IMR-90 (cell line): ENCODE data around the gene ARHGAP23. TPM values are rescaled to one million over a fixed set of nuclear protein-coding genes. Genes with fewer than 3 reads are reported as not detected.

ENCODE experiments used
- ATAC-seq: fragments of 200-7000 bp; cut with Tn5 transposase; 2 replicates; pipeline ENCODE4 v1.9.1; 2020; ENCODE audit warnings: low read depth, mild to moderate bottlenecking, moderate library complexity
- BruUV-seq: library from RNA; stranded (reverse); fragments of 400-500 nt; replicated peaks from 2 replicates; lab custom pipeline; 2021; lab: Mats Ljungman, UMichigan
- CTCF ChIA-PET: fragments of 300-600 bp; formaldehyde crosslinking; extraction: SDS; loops from one replicate; lab custom pipeline; 2021; ENCODE audit warnings: antibody characterized with exemption; lab: Yijun Ruan, JAX
- POLR2A ChIA-PET: fragments of 300-600 bp; sonication (Branson Sonifier 250); formaldehyde crosslinking; loops from one replicate; lab custom pipeline; 2022; ENCODE audit warnings: antibody characterized with exemption; ENCODE audit not compliant: unreplicated experiment; lab: Charles Lee
- DNase-seq: peaks from one replicate; pipeline ENCODE4 v3.0.0; 2013
- H2AFZ ChIP-seq: replicated peaks from 2 replicates; pipeline ENCODE3; 2013; ENCODE audit warnings: low read length, mild to moderate bottlenecking; ENCODE audit not compliant: poor library complexity
- H2AK5ac ChIP-seq: 2 replicates; pipeline ENCODE4 v1.6.1; 2013; ENCODE audit warnings: low read depth, low read length, inconsistent platforms
- H2AK9ac ChIP-seq: replicated peaks from 2 replicates; pipeline ENCODE3; 2013; ENCODE audit warnings: mild to moderate bottlenecking, low read depth, low read length, moderate library complexity; ENCODE audit not compliant: poor library complexity
- H2BK120ac ChIP-seq: 2 replicates; pipeline ENCODE4 v1.6.1; 2013; ENCODE audit warnings: low read depth, low read length, inconsistent platforms
- H2BK15ac ChIP-seq: 3 replicates; pipeline ENCODE4 v1.6.1; 2013; ENCODE audit warnings: low read depth, low read length, inconsistent platforms
- H2BK20ac ChIP-seq: 2 replicates; pipeline ENCODE4 v1.6.1; 2013; ENCODE audit warnings: low read depth, mild to moderate bottlenecking, inconsistent platforms, low read length, moderate library complexity
- H2BK5ac ChIP-seq: 2 replicates; pipeline ENCODE4 v1.6.1; 2013; ENCODE audit warnings: mild to moderate bottlenecking, low read depth, low read length, inconsistent platforms; ENCODE audit not compliant: poor library complexity, severe bottlenecking
- H3K14ac ChIP-seq: replicated peaks from 2 replicates; pipeline ENCODE4 v1.6.1; 2013; ENCODE audit warnings: low read depth, low read length, inconsistent platforms
- H3K18ac ChIP-seq: 2 replicates; pipeline ENCODE4 v1.6.1; 2013; ENCODE audit warnings: low read depth, low read length, control low read depth
- H3K23ac ChIP-seq: 2 replicates; pipeline ENCODE4 v1.6.1; 2013; ENCODE audit warnings: low read depth, low read length, inconsistent platforms
- H3K27ac ChIP-seq: 2 replicates; pipeline ENCODE4 v1.5.1; 2013; ENCODE audit warnings: mild to moderate bottlenecking, control low read depth, low read length; ENCODE audit not compliant: insufficient read depth
- H3K27me3 ChIP-seq: 2 replicates; pipeline ENCODE4 v1.6.1; 2013; ENCODE audit warnings: low read length; ENCODE audit not compliant: control insufficient read depth, insufficient read depth
- H3K36me3 ChIP-seq: 2 replicates; pipeline ENCODE4 v1.6.1; 2013; ENCODE audit warnings: low read length, mixed read lengths; ENCODE audit not compliant: control insufficient read depth, insufficient read depth
- H3K4ac ChIP-seq: 2 replicates; pipeline ENCODE4 v1.6.1; 2013; ENCODE audit warnings: low read depth, low read length, inconsistent platforms
- H3K4me1 ChIP-seq: 2 replicates; pipeline ENCODE4 v1.6.1; 2013; ENCODE audit warnings: low read length, mixed read lengths; ENCODE audit not compliant: control insufficient read depth, insufficient read depth
- H3K4me2 ChIP-seq: 2 replicates; pipeline ENCODE4 v1.6.1; 2013; ENCODE audit warnings: low read depth, mild to moderate bottlenecking, control low read depth, low read length, moderate library complexity
- H3K4me3 ChIP-seq: 2 replicates; pipeline ENCODE4 v1.5.1; 2013; ENCODE audit warnings: low read depth, mild to moderate bottlenecking, control low read depth, low read length, moderate library complexity; ENCODE audit not compliant: insufficient read depth
- H3K56ac ChIP-seq: 2 replicates; pipeline ENCODE4 v1.6.1; 2013; ENCODE audit warnings: low read length, inconsistent platforms; ENCODE audit not compliant: insufficient read depth; ENCODE audit errors: extremely low read depth
- H3K79me1 ChIP-seq, 2 experiments: 2 replicates each; pipeline ENCODE4 v1.6.1; 2013; ENCODE audit warnings: low read length in 2 of 2, inconsistent platforms in 1 of 2, low read depth in 1 of 2
- H3K9ac ChIP-seq: 2 replicates; pipeline ENCODE4 v1.6.1; 2013; ENCODE audit warnings: low read depth, low read length, control low read depth
- H3K9me1 ChIP-seq: 2 replicates; pipeline ENCODE4 v1.6.1; 2013; ENCODE audit warnings: low read length, inconsistent platforms; ENCODE audit not compliant: insufficient read depth
- H3K9me3 ChIP-seq: 2 replicates; pipeline ENCODE4 v1.6.1; 2013; ENCODE audit warnings: low read length; ENCODE audit not compliant: control insufficient read depth, insufficient read depth
- H4K20me1 ChIP-seq: 2 replicates; pipeline ENCODE4 v1.6.1; 2013; ENCODE audit warnings: low read length, inconsistent platforms; ENCODE audit not compliant: insufficient read depth
- H4K5ac ChIP-seq: 2 replicates; pipeline ENCODE4 v1.6.1; 2013; ENCODE audit warnings: mild to moderate bottlenecking, low read depth, low read length, control low read depth
- H4K8ac ChIP-seq, 2 experiments: 2 replicates each; pipeline ENCODE4 v1.6.1; 2013; ENCODE audit warnings: low read depth in 2 of 2, low read length in 2 of 2, control low read depth in 1 of 2, inconsistent platforms in 1 of 2
- H4K91ac ChIP-seq: 2 replicates; pipeline ENCODE4 v1.6.1; 2013; ENCODE audit warnings: low read depth, low read length, inconsistent platforms; ENCODE audit not compliant: insufficient read depth
- CEBPB ChIP-seq: IDR thresholded peaks from 2 replicates; pipeline ENCODE4 v1.6.1; 2012; ENCODE audit warnings: low read depth, low read length, improper control_type of control experiment
- CHD1 ChIP-seq: IDR thresholded peaks from 2 replicates; pipeline ENCODE4 v1.6.1; 2012; ENCODE audit warnings: low read depth, low read length, improper control_type of control experiment
- CTCF ChIP-seq: conservative IDR thresholded peaks from 2 replicates; pipeline ENCODE4 v1.5.1; 2012; ENCODE audit warnings: mild to moderate bottlenecking, low read depth, low read length, improper control_type of control experiment
- FOS ChIP-seq: fragments of 150-350 bp; IDR thresholded peaks from 2 replicates; pipeline ENCODE4 v1.6.1; 2016; ENCODE audit warnings: low read depth, low read length
- MXI1 ChIP-seq: IDR thresholded peaks from 2 replicates; pipeline ENCODE4 v1.6.1; 2012; ENCODE audit warnings: low read depth, mild to moderate bottlenecking, low read length, moderate library complexity, borderline replicate concordance
- NFE2L2 ChIP-seq: fragments of 150-350 bp; IDR thresholded peaks from 2 replicates; pipeline ENCODE4 v1.6.1; 2016; ENCODE audit warnings: low read depth, mild to moderate bottlenecking, low read length
- POLR2A ChIP-seq: IDR thresholded peaks from 2 replicates; pipeline ENCODE4 v1.6.1; 2012; ENCODE audit warnings: mild to moderate bottlenecking, low read depth, low read length
- RAD21 ChIP-seq: IDR thresholded peaks from 2 replicates; pipeline ENCODE4 v1.6.1; 2012; ENCODE audit warnings: low read length, improper control_type of control experiment
- RFX5 ChIP-seq: IDR thresholded peaks from 2 replicates; pipeline ENCODE4 v1.8.0; 2012; ENCODE audit warnings: low read depth, mild to moderate bottlenecking, low read length, moderate library complexity
- SMC3 ChIP-seq: fragments of 150-350 bp; IDR thresholded peaks from 2 replicates; pipeline ENCODE4 v1.6.1; 2016; ENCODE audit warnings: low read depth, mild to moderate bottlenecking, antibody characterized with exemption, low read length, moderate library complexity
- USF2 ChIP-seq: fragments of 150-350 bp; IDR thresholded peaks from 2 replicates; pipeline ENCODE4 v1.6.1; 2017; ENCODE audit warnings: mild to moderate bottlenecking, antibody characterized with exemption, low read length, low read depth
- WGBS, 2 experiments: methylation state at CpG; one replicate each; pipeline versions ENCODE4 v1.1.5 to v1.1.7; 2013; ENCODE audit warnings: missing lambda C conversion rate in 2 of 2; ENCODE audit not compliant: insufficient read length in 1 of 2; ENCODE audit errors: extremely low coverage in 2 of 2; 5-methylcytosine and 5-hydroxymethylcytosine counted together
- dilution Hi-C: fragments of 300-500 bp; cut with HindIII; formaldehyde crosslinking; loops from one replicate; pipeline ENCODE4 v1.14.3; 2018; ENCODE audit warnings: low sequenced_read_pairs; ENCODE audit not compliant: unreplicated experiment
- in situ Hi-C: fragments of 300-500 bp; cut with MboI; formaldehyde crosslinking; loops from 3 replicates; pipeline ENCODE4 v1.14.3; 2019; ENCODE audit warnings: low sequenced_read_pairs, inconsistent platforms, mixed read lengths
- intact Hi-C: fragments of 100-400 bp; cut with micrococcal nuclease; formaldehyde crosslinking; loops from 2 replicates; pipeline ENCODE4 v1.10.0; 2022
- polyA plus RNA-seq, 3 experiments: library from polyadenylated mRNA; depleted of rRNA; stranded (reverse); fragments of >200 nt; gene quantifications; 2 replicates each; pipeline ENCODE4 v1.2.3, GENCODE V29; 2012; ENCODE audit warnings: low replicate concordance in 1 of 3
- total RNA-seq: library from RNA; depleted of rRNA; stranded (reverse); fragments of >200 nt; gene quantifications from 2 replicates; pipeline ENCODE4 v1.2.3, GENCODE V29; 2012

ARHGAP23 gene
- total and polyA plus RNA-seq, 2 of the 4 experiments (the other 2 are of a cell fraction) = 9.3 to 43.3 TPM

- peaks cover 67% of the 10 kb centered on the region for H4K20me1 ChIP-seq
- H3K14ac ChIP-seq = peak overlapping the region; percentile 44
- peaks cover 31% of the 10 kb centered on the region for H3K4me1 ChIP-seq
- H3K36me3 ChIP-seq = peaks cover 62% of the 10 kb centered on the region
- H4K5ac ChIP-seq = no peak overlapping the region
- H4K91ac ChIP-seq = peak overlapping the region; percentile 99; the same call in 1 of the 2 replicates
- ChIA-PET CTCF (no interaction called here), POLR2A (no interaction called here)
- H2BK5ac ChIP-seq = peak overlapping the region; percentile 98
- no peak overlapping the region; the same call in 1 of the 2 replicates for H3K4me2 ChIP-seq
- H3K27ac ChIP-seq = peak overlapping the region; percentile 90; the same call in 1 of the 2 replicates
- peaks cover 21 to 81% of the 10 kb centered on the region in 2 experiments; a peak in 3 of 4 replicates for H3K79me1 ChIP-seq
- H2AK5ac ChIP-seq = 0 out of 2 replicates have a peak overlapping the region, but pooled peaks have one; percentile 16
- H3K23ac ChIP-seq = no peak overlapping the region
- no peak overlapping the region for H2BK15ac ChIP-seq
- DNase-seq (no peak), ATAC-seq (no peak)
- H3K18ac ChIP-seq = no peak overlapping the region
- TF ChIP-seq CHD1 = no peak
- TF ChIP-seq CEBPB = no peak
- TF ChIP-seq RAD21 = no peak
- no peak for TF ChIP-seq RFX5
- no peak for TF ChIP-seq FOS
- no peak for TF ChIP-seq USF2
- no peak for TF ChIP-seq SMC3
- no peak for TF ChIP-seq NFE2L2
- no peak for TF ChIP-seq MXI1
- TF ChIP-seq CTCF = no peak
- TF ChIP-seq POLR2A = no peak
- H3K4me3 ChIP-seq = no peak overlapping the region
- H2BK120ac ChIP-seq = no peak overlapping the region
- H3K27me3 ChIP-seq = no peaks in the 10 kb centered on the region
- H4K8ac ChIP-seq = no peak overlapping the region; a peak in 1 of 4 replicates
- H3K56ac ChIP-seq = no peak overlapping the region
- in situ Hi-C loops (no loop called here), intact Hi-C loops (no loop called here), dilution Hi-C loops (no loop called here)
- H3K9me3 ChIP-seq = no peaks in the 10 kb centered on the region
- no peak overlapping the region for H3K9ac ChIP-seq
- BruUV-seq = TSS peak; percentile 72
- H2AFZ ChIP-seq = peak overlapping the region; percentile 63
- peaks cover 33% of the 10 kb centered on the region for H3K9me1 ChIP-seq
- no peak overlapping the region for H2BK20ac ChIP-seq
- 96% methylated on average over 27 of the region's 57 CpGs; no CpG with 5 or more reads in 1 of the 2 experiments for WGBS, 2 experiments
- H2AK9ac ChIP-seq = peak overlapping the region; percentile 98
- peak overlapping the region; percentile 96 for H3K4ac ChIP-seq
Measured at GRCh38 chr17:38466346-38467315, 38.4 kb downstream of the ARHGAP23 start.
